DND-41 (cell line): ENCODE data around the gene RHCE.

ENCODE experiments used
- EZH2 ChIP-seq: IDR thresholded peaks from 3 replicates; pipeline ENCODE4 v1.6.1; 2012; ENCODE audit warnings: borderline replicate concordance, low read depth, mild to moderate bottlenecking, moderate library complexity, low read length, inconsistent platforms; ENCODE audit not compliant: severe bottlenecking
- TF ChIP-seq, protein P1 (sequence below): IDR thresholded peaks from 2 replicates; pipeline ENCODE4 v1.5.1; 2012; ENCODE audit warnings: borderline replicate concordance, low read length, moderate library complexity, mild to moderate bottlenecking; ENCODE audit not compliant: poor library complexity, severe bottlenecking; ENCODE audit errors: extremely low read depth

DNA sequence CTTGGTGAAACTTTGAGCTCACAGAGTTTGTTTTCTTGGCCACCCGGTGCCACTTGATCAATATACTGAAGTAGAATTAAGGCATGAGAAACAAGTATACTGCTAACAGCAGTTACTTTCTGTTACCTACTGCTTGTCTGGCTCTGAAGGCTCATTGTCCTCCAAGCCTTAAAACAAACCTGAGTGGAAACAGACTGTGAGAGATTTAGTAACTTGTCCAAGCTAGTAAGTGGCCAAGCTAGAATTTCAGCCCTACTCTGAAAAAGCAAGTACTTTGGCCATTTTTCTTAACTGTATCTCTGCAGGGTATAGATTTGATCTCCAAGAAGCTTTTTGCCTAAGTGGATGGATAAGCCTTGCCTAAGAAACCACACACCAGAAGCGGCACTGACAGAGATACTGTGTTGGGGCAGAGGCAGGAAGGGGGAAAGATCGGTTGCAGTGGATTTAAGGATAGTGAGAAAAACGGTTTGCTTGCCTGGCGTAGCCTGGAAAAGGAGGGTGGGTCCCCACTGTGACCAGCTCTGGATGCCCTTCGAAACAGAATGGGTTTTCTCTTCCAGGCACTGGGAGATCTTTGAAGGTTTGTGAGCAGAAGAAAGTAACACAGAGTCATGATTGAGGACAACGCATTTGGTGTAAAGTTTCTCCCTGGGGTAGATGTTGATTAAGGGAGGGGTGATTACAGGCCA lies 8.0 kb upstream of the RHCE start:
- TF ChIP-seq, protein P1, sequence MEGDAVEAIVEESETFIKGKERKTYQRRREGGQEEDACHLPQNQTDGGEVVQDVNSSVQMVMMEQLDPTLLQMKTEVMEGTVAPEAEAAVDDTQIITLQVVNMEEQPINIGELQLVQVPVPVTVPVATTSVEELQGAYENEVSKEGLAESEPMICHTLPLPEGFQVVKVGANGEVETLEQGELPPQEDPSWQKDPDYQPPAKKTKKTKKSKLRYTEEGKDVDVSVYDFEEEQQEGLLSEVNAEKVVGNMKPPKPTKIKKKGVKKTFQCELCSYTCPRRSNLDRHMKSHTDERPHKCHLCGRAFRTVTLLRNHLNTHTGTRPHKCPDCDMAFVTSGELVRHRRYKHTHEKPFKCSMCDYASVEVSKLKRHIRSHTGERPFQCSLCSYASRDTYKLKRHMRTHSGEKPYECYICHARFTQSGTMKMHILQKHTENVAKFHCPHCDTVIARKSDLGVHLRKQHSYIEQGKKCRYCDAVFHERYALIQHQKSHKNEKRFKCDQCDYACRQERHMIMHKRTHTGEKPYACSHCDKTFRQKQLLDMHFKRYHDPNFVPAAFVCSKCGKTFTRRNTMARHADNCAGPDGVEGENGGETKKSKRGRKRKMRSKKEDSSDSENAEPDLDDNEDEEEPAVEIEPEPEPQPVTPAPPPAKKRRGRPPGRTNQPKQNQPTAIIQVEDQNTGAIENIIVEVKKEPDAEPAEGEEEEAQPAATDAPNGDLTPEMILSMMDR, result no peak
- TF ChIP-seq EZH2, result no peak
